Neural progenitor cell (in vitro differentiated cells): ENCODE results near the gene LRRC28.

Source experiments
- CTCF ChIP-seq: fragments of 200-600 bp; sonication (generic); IDR thresholded peaks from 2 replicates; pipeline ENCODE4 v1.5.1; 2017; ENCODE audit warnings: antibody characterized with exemption, mild to moderate bottlenecking
- EZH2 ChIP-seq: fragments of 200-600 bp; sonication (generic); IDR thresholded peaks from 2 replicates; pipeline ENCODE4 v1.6.1; 2017; ENCODE audit warnings: antibody characterized with exemption, mild to moderate bottlenecking, moderate library complexity

- no peak for TF ChIP-seq EZH2
- TF ChIP-seq CTCF, result no peak
Measured at GRCh38 chr15:99438691-99439523, 187.6 kb downstream of the LRRC28 start.
